ENCODE measurements around the gene PCNT. TPM values are rescaled to one million over a fixed set of nuclear protein-coding genes. Genes with fewer than 3 reads are reported as not detected.

The PCNT gene
- total and polyA plus RNA-seq, 9 of the 15 experiments (the other 6 are each of a cell fraction or from before 2014, with no cell fraction given): 9.1 to 53.5 (median 31.3) TPM

DNA sequence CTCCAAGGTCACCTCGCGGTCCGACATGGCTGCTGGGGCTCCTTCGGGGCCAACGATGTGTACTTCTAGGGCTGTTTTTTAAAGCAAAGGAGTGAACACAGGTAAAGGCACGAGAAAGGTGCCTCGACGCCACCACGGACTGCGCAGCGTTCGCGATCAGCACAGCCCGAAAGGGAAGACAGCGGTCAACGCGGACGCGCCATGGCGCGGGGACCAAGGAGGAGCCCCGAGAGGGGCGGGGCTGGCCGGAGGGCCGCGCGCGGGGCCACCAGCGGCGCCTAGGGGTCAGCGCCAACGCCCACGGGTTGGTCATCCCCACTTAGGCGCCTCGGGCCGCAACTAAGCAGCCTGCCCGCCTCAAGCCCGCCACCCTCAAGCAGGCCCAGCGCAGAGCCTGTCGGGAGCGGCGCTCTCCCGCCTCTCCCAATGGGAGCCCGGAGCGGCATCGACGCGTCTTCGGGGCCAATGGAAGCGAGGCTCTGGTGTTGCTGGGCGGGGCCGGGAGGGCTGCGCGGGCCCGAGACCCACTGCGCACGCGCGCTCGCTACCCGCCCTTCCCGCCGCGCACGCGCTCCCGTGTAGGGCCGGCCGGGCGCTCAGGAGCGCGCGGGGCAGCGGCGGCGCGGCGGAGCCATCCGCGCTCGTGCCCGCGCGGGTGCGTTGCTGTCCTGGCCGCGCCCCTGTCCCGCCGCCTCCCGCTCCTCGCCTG lies 134.5 kb downstream of the PCNT start, which contains the start of gene DIP2A (continued):
- TF ChIP-seq TEAD4 (IDR thresholded peaks at IDR 0.05; ENCODE audit: low read length): no peak
- no peak for TF ChIP-seq TEAD4 (CRISPR knock-in tag; IDR thresholded peaks at IDR 0.05; ENCODE audit: borderline replicate concordance)
- TF ChIP-seq SREBF2 (CRISPR knock-in tag; IDR thresholded peaks at IDR 0.05): no peak
- peak; percentile 88; the same call in 1 of the 2 replicates for TF ChIP-seq ZBTB7A (IDR thresholded peaks at IDR 0.05; ENCODE audit: borderline replicate concordance, control insufficient read depth, low read depth, low read length)
- TF ChIP-seq, protein P1, sequence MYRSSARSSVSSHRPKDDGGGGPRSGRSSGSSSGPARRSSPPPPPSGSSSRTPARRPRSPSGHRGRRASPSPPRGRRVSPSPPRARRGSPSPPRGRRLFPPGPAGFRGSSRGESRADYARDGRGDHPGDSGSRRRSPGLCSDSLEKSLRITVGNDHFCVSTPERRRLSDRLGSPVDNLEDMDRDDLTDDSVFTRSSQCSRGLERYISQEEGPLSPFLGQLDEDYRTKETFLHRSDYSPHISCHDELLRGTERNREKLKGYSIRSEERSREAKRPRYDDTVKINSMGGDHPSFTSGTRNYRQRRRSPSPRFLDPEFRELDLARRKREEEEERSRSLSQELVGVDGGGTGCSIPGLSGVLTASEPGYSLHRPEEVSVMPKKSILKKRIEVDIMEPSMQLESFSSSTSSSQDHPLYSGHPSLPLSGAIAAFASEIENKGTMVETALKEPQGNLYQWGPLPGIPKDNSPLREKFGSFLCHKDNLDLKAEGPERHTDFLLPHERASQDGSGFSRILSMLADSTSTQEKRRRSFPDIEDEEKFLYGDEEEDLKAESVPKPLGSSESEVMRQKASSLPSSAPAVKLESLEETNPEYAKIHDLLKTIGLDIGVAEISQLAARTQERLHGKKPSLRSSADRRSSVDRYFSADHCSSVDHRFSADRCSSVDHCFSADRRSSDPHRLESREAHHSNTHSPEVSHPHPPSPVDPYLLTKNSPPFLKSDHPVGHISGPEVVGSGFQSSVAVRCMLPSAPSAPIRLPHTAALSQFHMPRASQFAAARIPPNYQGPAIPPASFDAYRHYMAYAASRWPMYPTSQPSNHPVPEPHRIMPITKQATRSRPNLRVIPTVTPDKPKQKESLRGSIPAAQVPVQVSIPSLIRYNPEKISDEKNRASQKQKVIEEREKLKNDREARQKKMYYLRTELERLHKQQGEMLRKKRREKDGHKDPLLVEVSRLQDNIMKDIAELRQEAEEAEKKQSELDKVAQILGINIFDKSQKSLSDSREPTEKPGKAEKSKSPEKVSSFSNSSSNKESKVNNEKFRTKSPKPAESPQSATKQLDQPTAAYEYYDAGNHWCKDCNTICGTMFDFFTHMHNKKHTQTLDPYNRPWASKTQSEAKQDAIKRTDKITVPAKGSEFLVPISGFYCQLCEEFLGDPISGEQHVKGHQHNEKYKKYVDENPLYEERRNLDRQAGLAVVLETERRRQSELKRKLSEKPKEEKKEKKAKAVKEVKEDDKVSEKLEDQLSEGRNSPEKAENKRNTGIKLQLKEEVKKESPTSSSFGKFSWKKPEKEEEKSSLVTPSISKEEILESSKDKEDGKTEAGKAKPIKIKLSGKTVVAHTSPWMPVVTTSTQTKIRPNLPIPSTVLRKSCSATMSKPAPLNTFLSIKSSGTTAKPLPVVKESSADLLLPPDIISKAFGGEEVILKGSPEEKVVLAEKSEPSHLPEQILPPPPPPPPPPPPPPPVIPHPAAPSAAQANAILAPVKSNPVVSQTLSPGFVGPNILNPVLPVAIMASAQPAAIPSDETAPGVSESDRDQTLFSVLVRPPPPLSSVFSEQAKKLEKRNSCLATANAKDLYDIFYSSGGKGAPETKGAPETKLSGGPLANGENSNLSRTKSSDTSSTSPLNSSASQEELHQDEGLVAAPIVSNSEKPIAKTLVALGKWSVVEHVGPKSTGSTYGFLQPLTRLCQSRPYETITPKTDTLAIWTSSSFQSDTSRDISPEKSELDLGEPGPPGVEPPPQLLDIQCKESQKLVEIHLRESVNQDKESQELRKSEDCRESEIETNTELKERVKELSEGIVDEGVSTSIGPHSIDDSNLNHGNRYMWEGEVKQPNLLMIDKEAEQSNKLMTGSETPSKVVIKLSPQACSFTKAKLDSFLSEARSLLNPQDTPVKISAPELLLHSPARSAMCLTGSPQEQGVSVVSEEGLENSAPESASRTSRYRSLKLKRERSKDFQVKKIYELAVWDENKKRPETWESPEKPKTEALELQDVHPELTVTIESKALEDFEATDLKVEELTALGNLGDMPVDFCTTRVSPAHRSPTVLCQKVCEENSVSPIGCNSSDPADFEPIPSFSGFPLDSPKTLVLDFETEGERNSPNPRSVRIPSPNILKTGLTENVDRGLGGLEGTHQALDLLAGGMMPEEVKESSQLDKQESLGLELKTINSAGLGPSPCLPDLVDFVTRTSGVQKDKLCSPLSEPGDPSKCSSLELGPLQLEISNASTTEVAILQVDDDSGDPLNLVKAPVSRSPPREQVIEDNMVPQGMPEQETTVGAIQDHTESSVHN (IDR thresholded peaks at IDR 0.05; ENCODE audit: borderline replicate concordance in 1 of 2, low read depth in 1 of 2): no peak
- TF ChIP-seq JUNB (CRISPR knock-in tag; conservative IDR thresholded peaks at IDR 0.05): no peak
- peak; percentile 96 for TF ChIP-seq CXXC5 (CRISPR knock-in tag; IDR thresholded peaks at IDR 0.05)
- peak; percentile 15 for TF ChIP-seq PCBP1 (IDR thresholded peaks at IDR 0.05; ENCODE audit: low read depth, low read length, poor library complexity, severe bottlenecking)
- no peak for TF ChIP-seq TRIM25 (IDR thresholded peaks at IDR 0.05; ENCODE audit: borderline replicate concordance)
- no peak for TF ChIP-seq ZNF277 (CRISPR knock-in tag; IDR thresholded peaks at IDR 0.05; ENCODE audit: borderline replicate concordance)
- no peak for TF ChIP-seq ZNF79 (CRISPR knock-in tag; IDR thresholded peaks at IDR 0.05; ENCODE audit: low read depth)
- TF ChIP-seq ZFP36 (IDR thresholded peaks at IDR 0.05; ENCODE audit: low read depth, low read length, partially characterized antibody): peak; percentile 23
- peak; percentile 80 for TF ChIP-seq GABPB1 (CRISPR knock-in tag; IDR thresholded peaks at IDR 0.05)
- TF ChIP-seq NR2C2 (CRISPR knock-in tag; IDR thresholded peaks at IDR 0.05): peak; percentile 84
- peak; percentile 96 for TF ChIP-seq NR2C2 (tag; IDR thresholded peaks at IDR 0.05)
- TF ChIP-seq FOXK2 (conservative IDR thresholded peaks at IDR 0.05 in 1 of 2, IDR thresholded peaks at IDR 0.05 in 1 of 2; ENCODE audit: low read depth in 2 of 2): peak; percentile 43 to 58; a peak in 1 of 4 replicates
